A673 (cell line): Measurements from ENCODE around the gene SLAMF8.

Experiments used
- EZH2 ChIP-seq: fragments of 200-600 bp; sonication (generic); IDR thresholded peaks from 2 replicates; pipeline ENCODE4 v1.6.1; 2017; ENCODE audit warnings: borderline replicate concordance, low read depth, mild to moderate bottlenecking, mixed read lengths, antibody characterized with exemption, low read length; ENCODE audit not compliant: poor library complexity, severe bottlenecking
- TF ChIP-seq, protein P1 (sequence below): fragments of 300-800, 200-600 bp; sonication (generic); conservative IDR thresholded peaks from 2 replicates; pipeline ENCODE4 v1.5.1; 2017; ENCODE audit warnings: low read depth, mild to moderate bottlenecking, antibody characterized with exemption, low read length, moderate library complexity, mixed read lengths

DNA sequence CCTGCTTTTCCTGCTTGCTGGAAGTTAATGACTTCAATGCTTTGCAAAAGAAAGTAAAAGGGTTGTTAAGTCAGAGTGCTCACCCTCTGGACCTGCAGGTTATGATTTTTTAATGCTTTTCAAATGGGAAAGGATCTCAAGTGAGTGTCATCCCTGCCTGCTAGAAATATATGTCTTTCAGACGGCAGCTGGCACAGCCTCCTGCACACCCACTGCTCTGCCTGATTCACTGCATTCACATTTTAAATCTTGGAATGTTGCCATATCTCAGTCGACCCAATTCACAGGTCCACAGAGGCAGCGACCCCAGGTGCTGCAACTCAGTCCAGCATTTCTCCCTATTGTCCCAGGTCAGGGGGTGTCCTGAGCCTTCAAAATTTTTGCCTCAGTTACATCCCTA lies 35.2 kb upstream of the SLAMF8 start:
- TF ChIP-seq, protein P1, sequence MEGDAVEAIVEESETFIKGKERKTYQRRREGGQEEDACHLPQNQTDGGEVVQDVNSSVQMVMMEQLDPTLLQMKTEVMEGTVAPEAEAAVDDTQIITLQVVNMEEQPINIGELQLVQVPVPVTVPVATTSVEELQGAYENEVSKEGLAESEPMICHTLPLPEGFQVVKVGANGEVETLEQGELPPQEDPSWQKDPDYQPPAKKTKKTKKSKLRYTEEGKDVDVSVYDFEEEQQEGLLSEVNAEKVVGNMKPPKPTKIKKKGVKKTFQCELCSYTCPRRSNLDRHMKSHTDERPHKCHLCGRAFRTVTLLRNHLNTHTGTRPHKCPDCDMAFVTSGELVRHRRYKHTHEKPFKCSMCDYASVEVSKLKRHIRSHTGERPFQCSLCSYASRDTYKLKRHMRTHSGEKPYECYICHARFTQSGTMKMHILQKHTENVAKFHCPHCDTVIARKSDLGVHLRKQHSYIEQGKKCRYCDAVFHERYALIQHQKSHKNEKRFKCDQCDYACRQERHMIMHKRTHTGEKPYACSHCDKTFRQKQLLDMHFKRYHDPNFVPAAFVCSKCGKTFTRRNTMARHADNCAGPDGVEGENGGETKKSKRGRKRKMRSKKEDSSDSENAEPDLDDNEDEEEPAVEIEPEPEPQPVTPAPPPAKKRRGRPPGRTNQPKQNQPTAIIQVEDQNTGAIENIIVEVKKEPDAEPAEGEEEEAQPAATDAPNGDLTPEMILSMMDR = no peak
- TF ChIP-seq EZH2 = no peak
